ENCODE measurements around the gene PLXNA4. TPM values are rescaled to one million over a fixed set of nuclear protein-coding genes. Genes with fewer than 3 reads are reported as not detected.

Gene PLXNA4
- total RNA-seq, 1 donor from 2014 or later: 0.38 TPM

- TF ChIP-seq, protein P1, sequence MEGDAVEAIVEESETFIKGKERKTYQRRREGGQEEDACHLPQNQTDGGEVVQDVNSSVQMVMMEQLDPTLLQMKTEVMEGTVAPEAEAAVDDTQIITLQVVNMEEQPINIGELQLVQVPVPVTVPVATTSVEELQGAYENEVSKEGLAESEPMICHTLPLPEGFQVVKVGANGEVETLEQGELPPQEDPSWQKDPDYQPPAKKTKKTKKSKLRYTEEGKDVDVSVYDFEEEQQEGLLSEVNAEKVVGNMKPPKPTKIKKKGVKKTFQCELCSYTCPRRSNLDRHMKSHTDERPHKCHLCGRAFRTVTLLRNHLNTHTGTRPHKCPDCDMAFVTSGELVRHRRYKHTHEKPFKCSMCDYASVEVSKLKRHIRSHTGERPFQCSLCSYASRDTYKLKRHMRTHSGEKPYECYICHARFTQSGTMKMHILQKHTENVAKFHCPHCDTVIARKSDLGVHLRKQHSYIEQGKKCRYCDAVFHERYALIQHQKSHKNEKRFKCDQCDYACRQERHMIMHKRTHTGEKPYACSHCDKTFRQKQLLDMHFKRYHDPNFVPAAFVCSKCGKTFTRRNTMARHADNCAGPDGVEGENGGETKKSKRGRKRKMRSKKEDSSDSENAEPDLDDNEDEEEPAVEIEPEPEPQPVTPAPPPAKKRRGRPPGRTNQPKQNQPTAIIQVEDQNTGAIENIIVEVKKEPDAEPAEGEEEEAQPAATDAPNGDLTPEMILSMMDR (IDR thresholded peaks at IDR 0.05; ENCODE audit: unreplicated experiment): no peak
- Mint-ChIP-seq H3K27me3 (peaks cover 43% of the 10 kb centered on the region), H3K4me3 (ENCODE audit: low read depth) (no peak overlapping the region), H3K36me3 (ENCODE audit: insufficient read depth) (no peaks in the 10 kb centered on the region), H3K4me1 (ENCODE audit: low read depth) (peaks cover 2% of the 10 kb centered on the region), H3K9me3 (ENCODE audit: low read depth) (no peaks in the 10 kb centered on the region), H3K27ac (no peak overlapping the region)
- no peak for DNase-seq (ENCODE audit: low spot score, unreplicated experiment)
These were observed 268.8 kb downstream of the PLXNA4 start for GRCh38 chr7:132307465-132307864.

GRCh38 chr7:132300599-132301277, 275.5 kb downstream of the PLXNA4 start:
- no peak for DNase-seq (ENCODE audit: low spot score, unreplicated experiment)
- no peaks in the 10 kb centered on the region for H3K9me3 Mint-ChIP-seq (ENCODE audit: low read depth)
- TF ChIP-seq, protein P1 (IDR thresholded peaks at IDR 0.05; ENCODE audit: unreplicated experiment): no peak

DNA sequence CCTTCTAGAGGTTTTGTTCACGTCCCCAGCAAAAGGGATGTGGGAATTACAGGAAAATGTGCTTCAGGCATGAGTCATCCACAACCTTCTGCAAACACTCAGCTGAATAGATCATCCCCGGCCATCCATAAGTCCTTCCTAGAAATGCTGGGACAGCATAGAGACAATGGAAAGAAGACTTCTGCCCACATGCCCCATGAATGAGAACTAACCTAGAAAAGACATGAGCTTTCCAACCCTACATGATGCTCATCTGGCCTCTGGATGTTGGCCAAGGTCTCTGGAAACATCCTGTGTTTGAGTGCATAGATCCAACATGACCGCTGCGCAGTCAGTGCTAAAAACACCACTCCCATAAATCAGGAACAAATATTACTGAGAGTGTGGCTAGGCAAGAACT, 277.5 kb downstream of the PLXNA4 start:
- Mint-ChIP-seq H3K27me3 (peaks cover 15% of the 10 kb centered on the region), H3K4me3 (ENCODE audit: low read depth) (no peak overlapping the region), H3K27ac (no peak overlapping the region), H3K4me1 (ENCODE audit: low read depth) (no peaks in the 10 kb centered on the region), H3K36me3 (ENCODE audit: insufficient read depth) (no peaks in the 10 kb centered on the region), H3K9me3 (ENCODE audit: low read depth) (no peaks in the 10 kb centered on the region)
- TF ChIP-seq, protein P1 (IDR thresholded peaks at IDR 0.05; ENCODE audit: unreplicated experiment): no peak
- no peak for DNase-seq (ENCODE audit: low spot score, unreplicated experiment)

More at GRCh38 chr7:132300599-132301277, 275.5 kb downstream of the PLXNA4 start:
- peaks cover 2% of the 10 kb centered on the region for H3K4me1 Mint-ChIP-seq (ENCODE audit: low read depth)
- no peaks in the 10 kb centered on the region for H3K36me3 Mint-ChIP-seq (ENCODE audit: insufficient read depth)
- no peak overlapping the region for H3K27ac Mint-ChIP-seq
- no peak overlapping the region for H3K4me3 Mint-ChIP-seq (ENCODE audit: low read depth)
- H3K27me3 Mint-ChIP-seq: peaks cover 20% of the 10 kb centered on the region

DNA sequence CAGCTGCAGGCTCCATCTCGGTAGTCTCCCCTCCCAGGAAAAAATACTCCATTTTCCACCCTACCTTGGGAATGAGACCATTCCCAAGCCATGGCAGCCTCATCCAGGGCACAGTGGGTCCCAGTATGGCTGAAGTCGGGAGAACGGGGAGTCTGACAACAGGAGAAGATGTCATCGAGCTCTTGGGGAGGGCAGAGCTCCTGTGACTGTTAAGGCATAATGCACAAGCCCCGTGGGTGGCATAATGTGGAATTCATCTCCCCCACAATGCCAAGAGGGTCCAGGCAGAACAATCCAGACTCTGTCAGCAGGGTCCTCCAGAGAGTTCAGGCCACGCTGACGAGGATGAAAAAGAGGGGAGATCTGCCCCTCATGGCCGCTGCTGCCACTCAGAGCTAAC, 279.4 kb downstream of the PLXNA4 start:
- H3K27me3 Mint-ChIP-seq: peaks cover 19% of the 10 kb centered on the region
- no peak overlapping the region for H3K4me3 Mint-ChIP-seq (ENCODE audit: low read depth)
- no peaks in the 10 kb centered on the region for H3K9me3 Mint-ChIP-seq (ENCODE audit: low read depth)
- no peak overlapping the region for H3K27ac Mint-ChIP-seq
- TF ChIP-seq, protein P1 (IDR thresholded peaks at IDR 0.05; ENCODE audit: unreplicated experiment): no peak
- no peaks in the 10 kb centered on the region for H3K36me3 Mint-ChIP-seq (ENCODE audit: insufficient read depth)
- H3K4me1 Mint-ChIP-seq (ENCODE audit: low read depth): no peaks in the 10 kb centered on the region
- DNase-seq (ENCODE audit: low spot score, unreplicated experiment): no peak

DNA sequence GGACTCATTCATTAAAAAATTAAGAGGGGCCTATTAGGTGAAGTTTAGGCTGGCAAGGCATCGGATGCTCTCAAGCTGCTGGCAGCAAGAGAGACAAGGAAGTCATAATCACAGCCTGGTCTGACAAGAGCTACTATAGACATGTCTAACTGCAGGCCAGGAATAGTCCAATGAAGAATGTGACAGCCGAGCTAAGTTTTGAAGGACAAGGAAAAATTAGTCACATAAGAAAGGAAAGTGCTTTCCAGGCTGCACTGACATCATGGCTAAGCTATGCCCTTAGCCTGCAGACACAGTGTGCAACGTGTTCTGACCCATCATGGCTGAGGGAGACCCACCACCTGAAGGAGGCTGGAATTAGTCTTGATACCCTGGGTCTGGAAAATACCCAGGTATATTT, 281.1 kb downstream of the PLXNA4 start:
- no peak for DNase-seq (ENCODE audit: low spot score, unreplicated experiment)
- H3K4me1 Mint-ChIP-seq (ENCODE audit: low read depth): peaks cover 2% of the 10 kb centered on the region
- TF ChIP-seq, protein P1 (IDR thresholded peaks at IDR 0.05; ENCODE audit: unreplicated experiment): no peak
- H3K36me3 Mint-ChIP-seq (ENCODE audit: insufficient read depth): no peaks in the 10 kb centered on the region
- no peak overlapping the region for H3K27ac Mint-ChIP-seq
- H3K27me3 Mint-ChIP-seq: peaks cover 19% of the 10 kb centered on the region
- H3K9me3 Mint-ChIP-seq (ENCODE audit: low read depth): no peaks in the 10 kb centered on the region
- H3K4me3 Mint-ChIP-seq (ENCODE audit: low read depth): no peak overlapping the region

All from progenitor cell of endocrine pancreas (in vitro differentiated cells).